Osteoblast (primary cell): ENCODE measurements around the gene MSANTD2. TPM values are rescaled to one million over a fixed set of nuclear protein-coding genes. Genes with fewer than 3 reads are reported as not detected.

Experiments
- DNase-seq: peaks from one replicate; pipeline ENCODE4 v3.0.0; 2011; ENCODE audit warnings: low spot score, mixed read lengths; ENCODE audit not compliant: insufficient read length; ENCODE audit errors: missing footprints
- H2AFZ ChIP-seq: 2 replicates; pipeline ENCODE4 v1.6.0; 2011; ENCODE audit warnings: mild to moderate bottlenecking, low read length
- H3K27ac ChIP-seq: 2 replicates; pipeline ENCODE4 v1.5.1; 2011; ENCODE audit warnings: mild to moderate bottlenecking, low read depth, low read length, moderate library complexity
- H3K27me3 ChIP-seq: 2 replicates; pipeline ENCODE4 v1.6.0; 2012; ENCODE audit warnings: mild to moderate bottlenecking, control low read depth, inconsistent platforms, low read length, moderate library complexity; ENCODE audit not compliant: insufficient read depth
- H3K36me3 ChIP-seq: 2 replicates; pipeline ENCODE4 v1.5.1; 2011; ENCODE audit warnings: mild to moderate bottlenecking, low read length, control low read depth, moderate library complexity; ENCODE audit not compliant: insufficient read depth
- H3K4me1 ChIP-seq: 2 replicates; pipeline ENCODE4 v1.5.1; 2011; ENCODE audit warnings: mild to moderate bottlenecking, low read length, control low read depth, moderate library complexity; ENCODE audit not compliant: insufficient read depth
- H3K4me2 ChIP-seq: 2 replicates; pipeline ENCODE4 v1.6.0; 2011; ENCODE audit warnings: mild to moderate bottlenecking, low read length; ENCODE audit not compliant: insufficient read depth
- H3K4me3 ChIP-seq: fragments of 200-600 bp; sonication (generic); 3 replicates; pipeline ENCODE4 v1.5.1; 2012; ENCODE audit warnings: mild to moderate bottlenecking, low read length, inconsistent platforms; ENCODE audit not compliant: insufficient read depth
- H3K79me2 ChIP-seq: 2 replicates; pipeline ENCODE4 v1.6.0; 2012; ENCODE audit warnings: mild to moderate bottlenecking, low read length, control low read depth, inconsistent platforms; ENCODE audit not compliant: insufficient read depth
- H3K9me3 ChIP-seq: 2 replicates; pipeline ENCODE4 v1.5.1; 2011; ENCODE audit warnings: low read depth, low read length, control low read depth
- H4K20me1 ChIP-seq: 2 replicates; pipeline ENCODE4 v1.6.0; 2012; ENCODE audit warnings: mild to moderate bottlenecking, low read length, control low read depth; ENCODE audit not compliant: insufficient read depth
- total RNA-seq: library from RNA; depleted of rRNA; stranded (reverse); fragments of >200 nt; gene quantifications from 2 replicates; pipeline ENCODE4 v1.2.3, GENCODE V29; 2012
- TF ChIP-seq, protein P1 (sequence below): IDR thresholded peaks from 2 replicates; pipeline ENCODE4 v1.5.1; 2011; ENCODE audit warnings: mild to moderate bottlenecking, low read depth, low read length, moderate library complexity; ENCODE audit errors: extremely low read depth

Gene MSANTD2
- total RNA-seq, 1 donor, result 10.9 TPM

- Histone ChIP-seq H4K20me1 (peaks cover 22% of the 10 kb centered on the region), H3K4me1 (peaks cover 24% of the 10 kb centered on the region), H3K4me2 (peak overlapping the region; percentile 98), H3K9me3 (no peaks in the 10 kb centered on the region), H3K27ac (peak overlapping the region; percentile 37), H3K4me3 (peak overlapping the region; percentile 87), H3K79me2 (peaks cover 58% of the 10 kb centered on the region), H3K27me3 (no peaks in the 10 kb centered on the region), H3K36me3 (no peaks in the 10 kb centered on the region), H2AFZ (peak overlapping the region; percentile 63)
- DNase-seq, result peak; percentile 72
- TF ChIP-seq, protein P1, sequence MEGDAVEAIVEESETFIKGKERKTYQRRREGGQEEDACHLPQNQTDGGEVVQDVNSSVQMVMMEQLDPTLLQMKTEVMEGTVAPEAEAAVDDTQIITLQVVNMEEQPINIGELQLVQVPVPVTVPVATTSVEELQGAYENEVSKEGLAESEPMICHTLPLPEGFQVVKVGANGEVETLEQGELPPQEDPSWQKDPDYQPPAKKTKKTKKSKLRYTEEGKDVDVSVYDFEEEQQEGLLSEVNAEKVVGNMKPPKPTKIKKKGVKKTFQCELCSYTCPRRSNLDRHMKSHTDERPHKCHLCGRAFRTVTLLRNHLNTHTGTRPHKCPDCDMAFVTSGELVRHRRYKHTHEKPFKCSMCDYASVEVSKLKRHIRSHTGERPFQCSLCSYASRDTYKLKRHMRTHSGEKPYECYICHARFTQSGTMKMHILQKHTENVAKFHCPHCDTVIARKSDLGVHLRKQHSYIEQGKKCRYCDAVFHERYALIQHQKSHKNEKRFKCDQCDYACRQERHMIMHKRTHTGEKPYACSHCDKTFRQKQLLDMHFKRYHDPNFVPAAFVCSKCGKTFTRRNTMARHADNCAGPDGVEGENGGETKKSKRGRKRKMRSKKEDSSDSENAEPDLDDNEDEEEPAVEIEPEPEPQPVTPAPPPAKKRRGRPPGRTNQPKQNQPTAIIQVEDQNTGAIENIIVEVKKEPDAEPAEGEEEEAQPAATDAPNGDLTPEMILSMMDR, result no peak
These were observed 1.2 kb downstream of the MSANTD2 start for GRCh38 chr11:124798991-124799347.

- Histone ChIP-seq H3K36me3 (no peaks in the 10 kb centered on the region), H4K20me1 (peaks cover 44% of the 10 kb centered on the region), H3K4me2 (no peak overlapping the region), H3K27me3 (no peaks in the 10 kb centered on the region), H3K4me3 (no peak overlapping the region), H2AFZ (no peak overlapping the region), H3K27ac (no peak overlapping the region), H3K9me3 (no peaks in the 10 kb centered on the region), H3K4me1 (peaks cover 16% of the 10 kb centered on the region), H3K79me2 (peaks cover 83% of the 10 kb centered on the region)
- TF ChIP-seq, protein P1, result no peak
- DNase-seq, result no peak
These were observed 3.9 kb downstream of the MSANTD2 start for GRCh38 chr11:124796312-124796711.

- Histone ChIP-seq H4K20me1 (peaks cover 66% of the 10 kb centered on the region), H3K36me3 (no peaks in the 10 kb centered on the region), H3K79me2 (peaks cover 95% of the 10 kb centered on the region), H3K4me1 (peaks cover 5% of the 10 kb centered on the region), H3K27ac (no peak overlapping the region), H3K4me3 (no peak overlapping the region), H3K9me3 (no peaks in the 10 kb centered on the region), H3K27me3 (no peaks in the 10 kb centered on the region), H2AFZ (no peak overlapping the region), H3K4me2 (no peak overlapping the region)
- TF ChIP-seq, protein P1, result peak; percentile 74
- DNase-seq, result peak; percentile 75
These were observed 6.5 kb downstream of the MSANTD2 start for GRCh38 chr11:124793466-124794278.

DNA sequence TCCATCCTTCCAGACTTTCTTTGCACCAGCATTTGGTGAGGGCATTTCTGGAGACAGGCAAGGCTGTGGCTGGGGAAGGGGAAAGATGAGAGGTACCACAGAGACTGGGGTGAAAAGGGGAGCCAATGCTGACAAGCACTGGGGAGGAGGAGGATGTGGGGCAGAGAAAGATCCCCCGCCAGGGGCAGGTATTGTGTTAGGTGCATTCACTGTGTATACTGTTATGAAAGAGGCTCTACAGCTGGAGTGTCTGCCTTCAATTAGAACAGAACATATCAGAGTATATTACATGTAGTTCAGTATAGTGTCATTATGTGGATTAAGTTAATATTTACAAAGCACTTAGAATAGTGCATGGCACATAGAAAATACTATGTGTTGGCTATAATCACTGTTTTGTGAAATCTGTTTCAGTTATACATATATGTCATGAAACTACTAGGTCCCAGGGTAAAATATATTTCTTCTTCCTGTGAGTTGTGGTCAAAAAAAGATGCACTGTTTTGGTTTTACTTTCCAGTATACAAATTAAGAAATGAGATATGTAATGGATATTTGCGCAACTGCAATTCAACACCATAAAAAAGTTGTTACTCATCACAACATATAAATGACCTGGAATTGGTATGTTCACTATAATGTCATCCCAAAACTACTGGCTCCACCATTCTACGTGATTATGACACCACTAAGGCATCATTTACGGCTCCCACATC lies 8.4 kb downstream of the MSANTD2 start:
- H3K4me3 ChIP-seq, result no peak overlapping the region
- H3K27ac ChIP-seq, result no peak overlapping the region
- H3K36me3 ChIP-seq, result no peaks in the 10 kb centered on the region
- no peak overlapping the region for H2AFZ ChIP-seq
- peaks cover 93% of the 10 kb centered on the region for H3K79me2 ChIP-seq
- H3K4me1 ChIP-seq, result no peaks in the 10 kb centered on the region
- no peak overlapping the region for H3K4me2 ChIP-seq
- no peak for DNase-seq
- no peaks in the 10 kb centered on the region for H3K9me3 ChIP-seq
- TF ChIP-seq, protein P1, result no peak
- H3K27me3 ChIP-seq, result no peaks in the 10 kb centered on the region
- H4K20me1 ChIP-seq, result peaks cover 77% of the 10 kb centered on the region
